ENCODE data around the gene CSNK1A1.
"Not testable (repeated sequence)": the region's sequence is repeated elsewhere in the genome, so short reads cannot be mapped to it uniquely, and the experiment has no call there.

CSNK1A1 gene

GRCh38 chr5:149572170-149572569 is 20.9 kb upstream of the CSNK1A1 start:
- DNase-seq, result no peak

GRCh38 chr5:149567226-149567625 is 16.0 kb upstream of the CSNK1A1 start:
- no peak for DNase-seq

- not testable (repeated sequence) for DNase-seq
These were observed 13.4 kb upstream of the CSNK1A1 start for GRCh38 chr5:149564542-149565140.

- no peak for DNase-seq
These were observed 12.2 kb upstream of the CSNK1A1 start for GRCh38 chr5:149563466-149563865.

GRCh38 chr5:149561848-149562247 is 10.6 kb upstream of the CSNK1A1 start:
- no peak for DNase-seq

GRCh38 chr5:149559706-149560105 is 8.5 kb upstream of the CSNK1A1 start:
- DNase-seq, result no peak

- DNase-seq, result no peak
These were observed 1.4 kb upstream of the CSNK1A1 start for GRCh38 chr5:149552553-149553160.

- DNase-seq, result no peak
These were observed 827 bp upstream of the CSNK1A1 start for GRCh38 chr5:149552038-149552494.

- peak; percentile 33 for DNase-seq
These were observed 529 bp downstream of the CSNK1A1 start for GRCh38 chr5:149550594-149551226.

GRCh38 chr5:149550268-149550583 is 1.0 kb downstream of the CSNK1A1 start:
- no peak for DNase-seq

- DNase-seq, result peak; percentile 35
These were observed 1.6 kb downstream of the CSNK1A1 start for GRCh38 chr5:149549461-149550267.

GRCh38 chr5:149546974-149547373 is 4.3 kb downstream of the CSNK1A1 start:
- no peak for DNase-seq

- no peak for DNase-seq
These were observed 5.9 kb downstream of the CSNK1A1 start for GRCh38 chr5:149545327-149545726.

GRCh38 chr5:149544028-149544420 is 7.2 kb downstream of the CSNK1A1 start:
- DNase-seq, result no peak

GRCh38 chr5:149543361-149544027 is 7.7 kb downstream of the CSNK1A1 start:
- DNase-seq, result no peak

- no peak for DNase-seq
These were observed 9.3 kb downstream of the CSNK1A1 start for GRCh38 chr5:149541893-149542292.

GRCh38 chr5:149540089-149540488 is 11.2 kb downstream of the CSNK1A1 start:
- no peak for DNase-seq

- DNase-seq, result no peak
These were observed 13.8 kb downstream of the CSNK1A1 start for GRCh38 chr5:149537374-149537975.

GRCh38 chr5:149535787-149536186 is 15.5 kb downstream of the CSNK1A1 start:
- not testable (repeated sequence) for DNase-seq

GRCh38 chr5:149532413-149532812 is 18.8 kb downstream of the CSNK1A1 start:
- DNase-seq, result no peak

GRCh38 chr5:149529463-149529862 is 21.8 kb downstream of the CSNK1A1 start:
- DNase-seq, result no peak

- no peak for DNase-seq
These were observed 22.8 kb downstream of the CSNK1A1 start for GRCh38 chr5:149528281-149529060.
